Neural crest cell (in vitro differentiated cells): ENCODE measurements around the gene ATP1A1. TPM values are rescaled to one million over a fixed set of nuclear protein-coding genes. Genes with fewer than 3 reads are reported as not detected.

Source experiments
- DNase-seq: peaks from one replicate; pipeline ENCODE4 v3.0.0; 2021; ENCODE audit warnings: low read depth, mixed read lengths, low spot score
- H3K27ac Mint-ChIP-seq: one replicate; pipeline ENCODE4 v1.8.0; 2021; ENCODE audit warnings: mild to moderate bottlenecking, mixed read lengths; ENCODE audit not compliant: unreplicated experiment
- H3K27me3 Mint-ChIP-seq: 2 replicates; pipeline ENCODE4 v1.8.0; 2021; ENCODE audit warnings: low read depth, mild to moderate bottlenecking, mixed read lengths
- H3K36me3 Mint-ChIP-seq: 2 replicates; pipeline ENCODE4 v1.8.0; 2021; ENCODE audit warnings: low read depth, mild to moderate bottlenecking, mixed read lengths
- H3K4me1 Mint-ChIP-seq: 2 replicates; pipeline ENCODE4 v1.8.0; 2021; ENCODE audit warnings: mixed read lengths
- H3K4me3 Mint-ChIP-seq: one replicate; pipeline ENCODE4 v1.8.0; 2021; ENCODE audit warnings: mild to moderate bottlenecking, mixed read lengths
- H3K9me3 Mint-ChIP-seq: 2 replicates; pipeline ENCODE4 v1.8.0; 2021; ENCODE audit warnings: mixed read lengths
- long read RNA-seq: library from polyadenylated mRNA; unstranded; transcript quantifications from one replicate; pipeline ENCODE4 v2.0.0, GENCODE V29; 2020
- total RNA-seq: library from RNA; stranded (reverse); gene quantifications from 2 replicates; pipeline ENCODE4 v1.2.1, GENCODE V29; 2021
- TF ChIP-seq, protein P1 (sequence below): fragments of 200-600 bp; sonication (generic); conservative IDR thresholded peaks from 2 replicates; pipeline ENCODE4 v1.5.0; 2021; ENCODE audit warnings: antibody characterized with exemption, mild to moderate bottlenecking

Gene ATP1A1
- total RNA-seq: 175 and 176 TPM in 2 replicates
- long read RNA-seq, transcript ATP1A1-201 (23 exons, 3,654 nt): major isoform, 35 of 79 reads
- long read RNA-seq, partial matches to known transcripts: 39 of 79 reads
- long read RNA-seq, other reads (novel, unspliced or antisense): 3 of 79 reads

DNA sequence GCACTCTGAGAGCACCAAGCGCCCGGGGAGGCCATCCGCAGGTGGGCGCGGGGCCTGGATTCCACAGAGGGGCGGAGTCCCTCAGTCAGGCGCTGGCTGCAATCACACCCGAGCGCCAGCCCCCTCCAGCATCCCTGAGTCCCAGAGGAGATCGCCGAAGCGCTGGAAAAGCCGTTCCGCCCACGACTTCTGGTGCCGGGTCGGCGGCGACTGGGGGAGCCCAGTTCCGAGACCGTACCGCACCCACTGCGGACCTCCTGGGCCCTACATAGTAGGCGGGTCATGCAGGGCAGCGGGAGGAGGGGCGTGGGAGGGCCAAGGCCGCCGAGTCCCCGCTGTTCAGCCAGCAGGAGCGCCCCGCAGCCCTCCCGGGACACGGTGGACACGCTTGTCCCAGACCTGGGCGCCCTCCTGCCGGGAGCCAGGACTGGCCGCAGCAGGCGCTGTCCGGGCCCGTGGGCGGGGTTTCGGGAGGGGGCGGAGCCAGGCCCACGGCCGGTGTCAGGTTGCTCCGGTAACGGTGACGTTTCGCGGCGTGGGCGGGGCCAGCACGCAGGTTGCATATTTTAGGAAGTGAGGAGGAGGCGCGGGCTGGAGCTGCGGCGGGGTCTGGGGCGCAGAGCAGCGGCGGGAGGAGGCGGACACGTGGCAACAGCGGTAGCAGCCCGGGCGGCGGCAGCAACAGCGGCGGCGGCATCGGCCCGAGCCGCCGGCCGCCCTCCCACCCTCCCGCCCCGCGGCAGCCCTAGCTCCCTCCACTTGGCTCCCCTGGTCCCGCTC, at the start of gene ATP1A1:
Gene ATP1A1, plus strand, starts transcription at position 594 of the 780 bp plus-strand sequence. CDS start 268 bp downstream, outside the sequence.
- TF ChIP-seq, protein P1, sequence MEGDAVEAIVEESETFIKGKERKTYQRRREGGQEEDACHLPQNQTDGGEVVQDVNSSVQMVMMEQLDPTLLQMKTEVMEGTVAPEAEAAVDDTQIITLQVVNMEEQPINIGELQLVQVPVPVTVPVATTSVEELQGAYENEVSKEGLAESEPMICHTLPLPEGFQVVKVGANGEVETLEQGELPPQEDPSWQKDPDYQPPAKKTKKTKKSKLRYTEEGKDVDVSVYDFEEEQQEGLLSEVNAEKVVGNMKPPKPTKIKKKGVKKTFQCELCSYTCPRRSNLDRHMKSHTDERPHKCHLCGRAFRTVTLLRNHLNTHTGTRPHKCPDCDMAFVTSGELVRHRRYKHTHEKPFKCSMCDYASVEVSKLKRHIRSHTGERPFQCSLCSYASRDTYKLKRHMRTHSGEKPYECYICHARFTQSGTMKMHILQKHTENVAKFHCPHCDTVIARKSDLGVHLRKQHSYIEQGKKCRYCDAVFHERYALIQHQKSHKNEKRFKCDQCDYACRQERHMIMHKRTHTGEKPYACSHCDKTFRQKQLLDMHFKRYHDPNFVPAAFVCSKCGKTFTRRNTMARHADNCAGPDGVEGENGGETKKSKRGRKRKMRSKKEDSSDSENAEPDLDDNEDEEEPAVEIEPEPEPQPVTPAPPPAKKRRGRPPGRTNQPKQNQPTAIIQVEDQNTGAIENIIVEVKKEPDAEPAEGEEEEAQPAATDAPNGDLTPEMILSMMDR: peak; percentile 14
- H3K4me1 Mint-ChIP-seq: peaks cover 38% of the 10 kb centered on the region
- H3K27me3 Mint-ChIP-seq: peaks cover 8% of the 10 kb centered on the region
- DNase-seq: peak; percentile 97
- H3K27ac Mint-ChIP-seq: peak within 1 kb of the TSS; percentile 91
- no peaks in the 10 kb centered on the region for H3K36me3 Mint-ChIP-seq
- peak within 1 kb of the TSS; percentile 98 for H3K4me3 Mint-ChIP-seq
- H3K9me3 Mint-ChIP-seq: no peaks in the 10 kb centered on the region

DNA sequence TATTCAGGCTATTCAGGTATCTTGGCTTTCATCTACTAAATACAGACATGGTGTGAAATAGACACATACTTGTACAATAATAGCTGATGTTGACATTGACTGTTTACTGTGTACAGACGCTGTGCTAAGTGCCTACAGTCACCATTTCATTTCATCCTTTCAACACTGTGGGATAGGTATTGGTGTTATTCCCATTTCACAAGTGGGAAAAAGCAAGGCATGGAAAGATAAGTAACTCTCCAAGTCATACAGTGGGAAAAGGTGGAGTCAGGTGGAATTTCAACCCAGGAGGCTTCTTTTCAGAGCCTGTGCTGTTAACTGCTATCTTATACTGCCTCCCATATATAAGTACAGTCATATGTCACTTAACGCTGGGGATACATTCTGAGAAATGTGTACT, 49.6 kb upstream of the ATP1A1 start:
- Mint-ChIP-seq H3K27me3 (no peaks in the 10 kb centered on the region), H3K27ac (no peak overlapping the region), H3K4me1 (peaks cover 6% of the 10 kb centered on the region), H3K9me3 (no peaks in the 10 kb centered on the region), H3K36me3 (no peaks in the 10 kb centered on the region), H3K4me3 (no peak overlapping the region)
- TF ChIP-seq, protein P1: no peak
- DNase-seq: no peak

DNA sequence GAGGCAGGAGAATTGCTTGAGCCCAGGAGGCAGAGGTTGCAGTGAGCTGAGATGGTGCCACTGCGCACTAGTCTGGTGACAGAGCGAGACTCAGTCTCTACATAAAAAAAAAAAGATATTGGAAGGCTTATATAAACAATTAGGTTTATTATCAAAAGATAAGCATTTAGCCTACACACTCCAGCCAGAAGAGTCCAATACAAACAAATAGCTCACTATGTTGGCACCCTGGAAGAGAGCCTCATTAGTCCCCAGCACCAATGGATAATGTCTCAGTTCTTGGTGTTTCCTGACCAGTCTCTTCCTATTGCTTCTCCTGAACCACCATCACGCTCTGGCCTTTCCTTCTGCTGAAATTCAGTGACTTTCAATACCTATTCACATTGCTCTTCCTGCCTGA, 48.6 kb upstream of the ATP1A1 start:
- Mint-ChIP-seq H3K9me3 (no peaks in the 10 kb centered on the region), H3K4me1 (peaks cover 14% of the 10 kb centered on the region), H3K4me3 (no peak overlapping the region), H3K27ac (no peak overlapping the region), H3K27me3 (no peaks in the 10 kb centered on the region), H3K36me3 (no peaks in the 10 kb centered on the region)
- DNase-seq: no peak
- TF ChIP-seq, protein P1: no peak

DNA sequence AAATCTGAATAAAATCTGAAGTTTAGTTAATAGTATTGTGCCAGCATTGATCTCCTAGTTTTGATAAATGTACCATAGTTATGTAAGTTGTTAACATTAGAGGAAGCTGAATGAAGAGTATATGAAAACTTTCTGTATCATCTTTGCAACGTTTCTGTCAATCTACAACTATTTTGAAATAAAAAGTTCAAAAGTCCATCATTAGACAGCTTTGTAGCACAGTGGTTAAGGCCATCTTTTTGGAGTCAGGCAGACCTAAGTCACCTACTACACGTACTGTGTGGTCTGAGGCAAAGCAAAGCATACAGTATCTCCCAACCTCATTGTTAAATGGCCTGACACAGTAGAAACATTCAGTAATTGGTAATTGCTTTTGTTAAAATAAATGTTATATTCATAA, 47.9 kb upstream of the ATP1A1 start:
- Mint-ChIP-seq H3K27me3 (no peaks in the 10 kb centered on the region), H3K36me3 (no peaks in the 10 kb centered on the region), H3K4me1 (peaks cover 21% of the 10 kb centered on the region), H3K4me3 (no peak overlapping the region), H3K27ac (no peak overlapping the region), H3K9me3 (no peaks in the 10 kb centered on the region)
- TF ChIP-seq, protein P1: no peak
- DNase-seq: no peak

DNA sequence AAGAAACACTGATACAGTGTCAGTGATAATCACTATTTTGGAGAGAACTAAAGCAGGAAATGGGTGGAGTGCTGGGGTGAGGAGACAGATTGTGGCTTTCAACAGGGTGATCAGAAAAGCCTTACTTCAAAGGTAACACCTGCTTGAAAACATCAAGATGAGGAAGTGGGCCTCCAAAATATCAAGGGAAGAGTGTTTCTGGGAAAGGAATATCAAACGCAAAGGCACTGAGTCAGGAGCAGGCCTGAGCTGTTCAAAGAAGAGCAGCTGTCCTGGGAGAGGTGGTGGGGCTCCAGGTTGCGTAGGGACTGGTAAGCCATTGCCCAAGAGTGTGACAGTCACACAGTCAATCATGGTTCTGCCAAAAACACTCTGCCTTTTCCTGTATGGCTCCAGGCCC, 47.1 kb upstream of the ATP1A1 start:
- no peak overlapping the region for H3K27ac Mint-ChIP-seq
- no peaks in the 10 kb centered on the region for H3K36me3 Mint-ChIP-seq
- peaks cover 23% of the 10 kb centered on the region for H3K4me1 Mint-ChIP-seq
- H3K27me3 Mint-ChIP-seq: no peaks in the 10 kb centered on the region
- H3K9me3 Mint-ChIP-seq: no peaks in the 10 kb centered on the region
- DNase-seq: no peak
- TF ChIP-seq, protein P1: no peak
- H3K4me3 Mint-ChIP-seq: no peak overlapping the region
